ENCODE results near the gene ZSWIM1.

Gene ZSWIM1

DNA sequence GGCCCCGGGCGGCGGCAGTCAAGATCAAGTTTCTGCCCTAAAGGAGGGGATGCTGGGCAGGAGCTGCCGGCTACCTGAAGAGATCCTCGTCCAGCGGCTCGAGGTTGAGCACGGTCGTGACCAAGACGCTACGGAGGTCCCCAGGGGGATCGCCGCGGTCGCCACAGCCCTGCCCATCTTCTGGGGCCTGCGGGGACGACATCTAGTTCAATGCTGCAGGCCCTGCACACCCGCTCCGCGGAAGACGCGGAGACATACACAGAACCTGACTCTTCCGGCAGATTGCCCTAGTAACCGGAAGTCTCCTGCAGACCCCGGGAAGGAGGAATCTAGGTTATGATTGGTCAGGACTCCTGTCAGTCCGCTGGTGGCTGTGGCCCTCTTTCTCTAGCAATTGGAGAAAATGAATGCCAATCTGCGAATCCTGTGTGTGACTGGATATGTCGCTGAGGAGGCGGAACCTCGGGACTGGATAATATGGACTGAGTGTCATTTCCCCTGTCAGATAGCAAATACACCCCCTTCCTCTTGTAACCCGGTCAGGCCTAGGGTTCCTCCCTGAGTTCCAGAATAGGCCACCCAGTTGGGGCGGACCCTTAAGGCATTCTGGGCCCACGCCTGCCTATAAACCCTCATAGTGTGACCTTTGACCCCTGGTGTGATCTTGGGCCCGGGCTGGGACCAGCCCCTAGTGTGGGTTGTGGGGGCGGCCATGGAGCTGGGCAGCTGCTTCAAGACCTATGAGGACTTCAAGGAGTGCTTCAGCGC is 23.7 kb upstream of the ZSWIM1 start, which contains the start of the genes ACOT8 and ZSWIM3:
Gene ACOT8, minus strand, starts transcription at position 279 of the 768 bp plus-strand sequence. Its CDS starts 77 bp downstream, at position 202.
Gene ZSWIM3, plus strand, starts transcription at position 501 of the 768 bp plus-strand sequence. Its CDS starts 212 bp downstream, at position 713.
- TF ChIP-seq, protein P1, sequence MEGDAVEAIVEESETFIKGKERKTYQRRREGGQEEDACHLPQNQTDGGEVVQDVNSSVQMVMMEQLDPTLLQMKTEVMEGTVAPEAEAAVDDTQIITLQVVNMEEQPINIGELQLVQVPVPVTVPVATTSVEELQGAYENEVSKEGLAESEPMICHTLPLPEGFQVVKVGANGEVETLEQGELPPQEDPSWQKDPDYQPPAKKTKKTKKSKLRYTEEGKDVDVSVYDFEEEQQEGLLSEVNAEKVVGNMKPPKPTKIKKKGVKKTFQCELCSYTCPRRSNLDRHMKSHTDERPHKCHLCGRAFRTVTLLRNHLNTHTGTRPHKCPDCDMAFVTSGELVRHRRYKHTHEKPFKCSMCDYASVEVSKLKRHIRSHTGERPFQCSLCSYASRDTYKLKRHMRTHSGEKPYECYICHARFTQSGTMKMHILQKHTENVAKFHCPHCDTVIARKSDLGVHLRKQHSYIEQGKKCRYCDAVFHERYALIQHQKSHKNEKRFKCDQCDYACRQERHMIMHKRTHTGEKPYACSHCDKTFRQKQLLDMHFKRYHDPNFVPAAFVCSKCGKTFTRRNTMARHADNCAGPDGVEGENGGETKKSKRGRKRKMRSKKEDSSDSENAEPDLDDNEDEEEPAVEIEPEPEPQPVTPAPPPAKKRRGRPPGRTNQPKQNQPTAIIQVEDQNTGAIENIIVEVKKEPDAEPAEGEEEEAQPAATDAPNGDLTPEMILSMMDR (IDR thresholded peaks at IDR 0.05) = peak; percentile 4
- Histone ChIP-seq H3K27ac (peak within 1 kb of the TSS; percentile 83), H3K27me3 (no peaks in the 10 kb centered on the region), H3K4me1 (ENCODE audit: control insufficient read depth in 1 of 2, insufficient read depth in 1 of 2, low read depth in 1 of 2, low read length in 1 of 2) (peaks cover 22 to 23% of the 10 kb centered on the region in 2 experiments), H3K9me3 (no peaks in the 10 kb centered on the region), H3K4me3 (ENCODE audit: low read depth in 1 of 2, low read length in 1 of 2) (peak within 1 kb of the TSS; percentile 81 to 90), H3K36me3 (peaks cover 28% of the 10 kb centered on the region)

DNA sequence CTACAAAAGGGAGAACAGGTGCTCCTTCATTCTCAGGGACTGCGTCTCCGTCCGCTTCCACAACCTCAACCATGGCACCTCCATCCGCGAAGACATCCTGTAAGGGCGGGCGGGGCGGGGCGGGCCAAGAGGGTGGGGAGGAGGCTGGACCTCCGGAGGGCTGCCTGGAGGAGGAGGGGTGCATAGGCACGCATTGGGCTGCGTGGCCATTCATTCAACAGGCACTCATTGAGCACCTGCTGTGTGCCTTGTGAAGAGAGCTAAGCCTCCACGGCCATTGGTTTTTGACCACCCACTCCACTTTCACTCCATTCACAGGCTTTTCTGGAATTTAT is 23.2 kb upstream of the ZSWIM1 start:
- H3K4me1 ChIP-seq (ENCODE audit: control insufficient read depth in 1 of 2, insufficient read depth in 1 of 2, low read depth in 1 of 2, low read length in 1 of 2) = peaks cover 22 to 23% of the 10 kb centered on the region in 2 experiments
- H3K4me3 ChIP-seq (ENCODE audit: low read depth in 1 of 2, low read length in 1 of 2) = peak overlapping the region; percentile 81 to 90
- peak overlapping the region; percentile 83 for H3K27ac ChIP-seq
- H3K36me3 ChIP-seq = peaks cover 23% of the 10 kb centered on the region
- no peaks in the 10 kb centered on the region for H3K27me3 ChIP-seq
- TF ChIP-seq, protein P1 (IDR thresholded peaks at IDR 0.05) = no peak
- no peaks in the 10 kb centered on the region for H3K9me3 ChIP-seq

DNA sequence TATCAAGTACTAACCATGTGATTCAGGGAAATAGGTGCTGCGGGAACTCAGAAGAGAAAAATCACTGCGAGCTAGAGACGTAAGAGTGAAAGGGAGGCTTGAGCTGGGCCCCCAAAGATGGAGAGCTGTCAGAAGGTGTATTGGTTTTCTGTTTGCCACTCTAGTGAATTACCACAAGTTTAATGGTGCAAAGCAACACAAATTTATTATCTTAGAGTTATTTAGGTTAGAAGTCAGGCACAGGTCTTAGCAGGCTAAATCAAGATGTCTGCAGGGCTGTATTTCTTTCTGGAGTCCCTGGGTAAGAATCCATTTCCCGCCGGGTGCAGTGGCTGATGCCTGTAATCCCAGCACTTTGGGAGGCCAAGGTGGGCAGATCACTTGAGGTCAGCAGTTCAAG is 21.1 kb upstream of the ZSWIM1 start:
- H3K4me3 ChIP-seq (ENCODE audit: low read depth in 1 of 2, low read length in 1 of 2) = no peak overlapping the region
- H3K27ac ChIP-seq = no peak overlapping the region
- TF ChIP-seq, protein P1 (IDR thresholded peaks at IDR 0.05) = no peak

DNA sequence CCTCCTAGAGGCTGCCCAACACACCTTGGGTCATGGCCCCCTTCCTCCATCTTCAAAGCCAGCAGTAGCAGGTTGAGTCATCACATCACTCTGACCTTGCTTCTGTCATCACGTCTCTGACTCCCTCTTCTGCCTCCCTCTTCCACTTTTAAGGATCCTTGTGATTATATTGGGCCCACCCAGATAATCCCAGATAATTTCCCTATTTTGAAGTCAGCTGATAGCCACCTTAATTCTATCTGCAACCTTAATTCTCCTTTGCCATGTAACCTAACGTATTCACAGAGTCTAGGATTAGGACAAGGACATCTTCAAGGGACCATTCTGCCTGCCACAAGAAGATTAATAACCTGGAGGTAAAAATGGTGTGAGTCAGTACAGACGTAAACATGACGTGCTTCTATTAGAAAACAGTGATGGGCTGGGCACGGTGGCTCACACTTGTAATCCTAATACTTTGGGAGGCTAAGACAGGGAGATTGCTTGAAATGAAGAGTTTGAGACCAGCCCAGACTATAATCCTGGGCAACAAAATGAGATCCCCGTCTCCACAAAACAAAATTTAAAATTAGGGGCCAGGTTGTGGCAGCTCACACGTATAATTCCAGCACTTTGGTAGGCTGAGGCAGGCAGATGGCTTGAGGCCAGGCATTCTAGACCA is 20.3 kb upstream of the ZSWIM1 start:
- H3K27me3 ChIP-seq = no peaks in the 10 kb centered on the region
- H3K4me3 ChIP-seq (ENCODE audit: low read depth in 1 of 2, low read length in 1 of 2) = no peak overlapping the region
- H3K27ac ChIP-seq = no peak overlapping the region
- H3K9me3 ChIP-seq = no peaks in the 10 kb centered on the region
- TF ChIP-seq, protein P1 (IDR thresholded peaks at IDR 0.05) = no peak
- no peaks in the 10 kb centered on the region for H3K36me3 ChIP-seq
- peaks cover 22 to 23% of the 10 kb centered on the region in 2 experiments for H3K4me1 ChIP-seq (ENCODE audit: control insufficient read depth in 1 of 2, insufficient read depth in 1 of 2, low read depth in 1 of 2, low read length in 1 of 2)

More for the DNA sequence above, 21.1 kb upstream of the ZSWIM1 start:
- Histone ChIP-seq H3K4me1 (ENCODE audit: control insufficient read depth in 1 of 2, insufficient read depth in 1 of 2, low read depth in 1 of 2, low read length in 1 of 2) (peaks cover 22 to 23% of the 10 kb centered on the region in 2 experiments), H3K9me3 (no peaks in the 10 kb centered on the region), H3K27me3 (no peaks in the 10 kb centered on the region), H3K36me3 (peaks cover 3% of the 10 kb centered on the region)

DNA sequence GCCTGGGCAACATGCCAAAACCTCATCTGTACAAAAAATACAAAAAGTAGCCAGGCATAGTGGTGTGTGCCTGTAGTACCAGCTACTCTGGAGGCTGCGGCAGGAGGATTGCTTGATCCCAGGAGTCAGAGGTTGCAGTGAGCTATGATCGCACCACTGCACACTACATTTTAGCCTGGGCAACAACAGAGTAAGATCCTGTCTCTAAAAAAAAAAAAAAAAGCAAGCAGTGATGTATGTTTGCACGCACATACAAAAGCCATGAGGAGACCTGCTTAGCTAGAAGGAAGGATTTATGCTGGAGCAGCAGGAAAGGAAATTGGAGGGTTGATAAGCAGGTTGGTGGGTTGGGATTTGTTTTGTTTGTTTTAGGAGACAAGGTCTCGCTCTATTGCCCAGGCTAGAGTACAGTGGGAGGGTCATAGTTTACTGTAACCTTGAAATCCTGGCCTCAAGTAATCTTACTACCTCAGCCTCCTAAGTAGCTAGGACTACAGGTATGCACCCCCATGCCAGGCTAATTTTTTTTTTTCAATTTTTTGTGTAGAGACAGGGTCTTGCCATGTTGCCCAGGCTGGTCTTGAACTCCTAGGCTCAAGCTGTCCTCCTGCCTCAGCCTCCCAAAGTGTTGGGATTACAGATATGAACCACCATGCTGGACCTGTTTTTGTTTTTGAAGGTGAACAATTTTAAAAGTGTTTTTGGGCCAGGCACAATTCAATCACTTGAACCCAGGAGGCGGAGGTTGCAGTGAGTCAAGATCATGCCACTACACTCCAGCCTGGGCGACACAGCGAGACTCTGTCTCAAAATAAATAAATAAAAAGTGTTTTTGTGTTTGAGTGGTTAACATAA is 19.6 kb upstream of the ZSWIM1 start:
- TF ChIP-seq, protein P1 (IDR thresholded peaks at IDR 0.05) = no peak
- Histone ChIP-seq H3K27ac (no peak overlapping the region), H3K4me3 (ENCODE audit: low read depth in 1 of 2, low read length in 1 of 2) (no peak overlapping the region), H3K36me3 (no peaks in the 10 kb centered on the region), H3K4me1 (ENCODE audit: control insufficient read depth in 1 of 2, insufficient read depth in 1 of 2, low read depth in 1 of 2, low read length in 1 of 2) (peaks cover 14 to 16% of the 10 kb centered on the region in 2 experiments), H3K27me3 (no peaks in the 10 kb centered on the region), H3K9me3 (no peaks in the 10 kb centered on the region)
